ENCODE measurements around the gene RASSF5. TPM values are rescaled to one million over a fixed set of nuclear protein-coding genes. Genes with fewer than 3 reads are reported as not detected.

The RASSF5 gene, protein sequence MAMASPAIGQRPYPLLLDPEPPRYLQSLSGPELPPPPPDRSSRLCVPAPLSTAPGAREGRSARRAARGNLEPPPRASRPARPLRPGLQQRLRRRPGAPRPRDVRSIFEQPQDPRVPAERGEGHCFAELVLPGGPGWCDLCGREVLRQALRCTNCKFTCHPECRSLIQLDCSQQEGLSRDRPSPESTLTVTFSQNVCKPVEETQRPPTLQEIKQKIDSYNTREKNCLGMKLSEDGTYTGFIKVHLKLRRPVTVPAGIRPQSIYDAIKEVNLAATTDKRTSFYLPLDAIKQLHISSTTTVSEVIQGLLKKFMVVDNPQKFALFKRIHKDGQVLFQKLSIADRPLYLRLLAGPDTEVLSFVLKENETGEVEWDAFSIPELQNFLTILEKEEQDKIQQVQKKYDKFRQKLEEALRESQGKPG
- 100 to 1,000 TPM; 184 to 216 TPM for total RNA-seq

DNA sequence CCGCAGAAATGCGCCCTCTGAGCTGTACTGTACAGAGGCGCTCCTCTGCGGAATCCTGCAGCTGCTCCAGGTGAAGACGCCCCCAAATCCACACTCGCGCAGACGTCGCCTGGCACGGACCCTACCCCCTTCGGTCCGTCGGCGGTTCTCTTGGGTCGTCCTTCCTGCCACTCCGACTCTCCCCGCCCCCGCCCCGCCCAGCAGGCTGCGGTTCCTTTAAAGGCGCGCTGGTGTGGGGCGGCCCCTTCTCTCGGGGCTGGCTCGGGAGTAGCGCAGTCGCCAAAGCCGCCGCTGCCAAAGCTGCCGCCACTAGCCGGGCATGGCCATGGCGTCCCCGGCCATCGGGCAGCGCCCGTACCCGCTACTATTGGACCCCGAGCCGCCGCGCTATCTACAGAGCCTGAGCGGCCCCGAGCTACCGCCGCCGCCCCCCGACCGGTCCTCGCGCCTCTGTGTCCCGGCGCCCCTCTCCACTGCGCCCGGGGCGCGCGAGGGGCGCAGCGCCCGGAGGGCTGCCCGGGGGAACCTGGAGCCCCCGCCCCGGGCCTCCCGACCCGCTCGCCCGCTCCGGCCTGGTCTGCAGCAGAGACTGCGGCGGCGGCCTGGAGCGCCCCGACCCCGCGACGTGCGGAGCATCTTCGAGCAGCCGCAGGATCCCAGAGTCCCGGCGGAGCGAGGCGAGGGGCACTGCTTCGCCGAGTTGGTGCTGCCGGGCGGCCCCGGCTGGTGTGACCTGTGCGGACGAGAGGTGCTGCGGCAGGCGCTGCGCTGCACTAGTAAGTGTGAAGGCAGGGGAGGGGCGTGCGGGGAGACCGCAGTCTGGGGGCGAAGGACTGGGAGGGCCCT is at the start of gene RASSF5:
RASSF5 (plus strand) TSS at position 248 of the 846 bp plus-strand sequence; CDS start at position 320, 72 bp downstream.
- peaks cover 26% of the 10 kb centered on the region for H3K27me3 Mint-ChIP-seq
- H3K9me3 Mint-ChIP-seq (ENCODE audit: low read depth) = no peaks in the 10 kb centered on the region
- peaks cover 48% of the 10 kb centered on the region for H3K4me1 Mint-ChIP-seq
- H3K4me3 Mint-ChIP-seq = peak within 1 kb of the TSS; percentile 67
- ATAC-seq (peak; percentile 87), DNase-seq (peak; percentile 90)
- H3K36me3 Mint-ChIP-seq = peaks cover 2% of the 10 kb centered on the region
- CTCF ChIA-PET = interaction anchor here (0.7 to 2.9 kb wide), 16 partner anchors 17 to 514 kb away, joined by 3 to 20 read pairs (median 6); partner anchors contain the start of genes DYRK3, EIF2D and IKBKE
- no peak within 1 kb of the TSS for H3K27ac Mint-ChIP-seq

DNA sequence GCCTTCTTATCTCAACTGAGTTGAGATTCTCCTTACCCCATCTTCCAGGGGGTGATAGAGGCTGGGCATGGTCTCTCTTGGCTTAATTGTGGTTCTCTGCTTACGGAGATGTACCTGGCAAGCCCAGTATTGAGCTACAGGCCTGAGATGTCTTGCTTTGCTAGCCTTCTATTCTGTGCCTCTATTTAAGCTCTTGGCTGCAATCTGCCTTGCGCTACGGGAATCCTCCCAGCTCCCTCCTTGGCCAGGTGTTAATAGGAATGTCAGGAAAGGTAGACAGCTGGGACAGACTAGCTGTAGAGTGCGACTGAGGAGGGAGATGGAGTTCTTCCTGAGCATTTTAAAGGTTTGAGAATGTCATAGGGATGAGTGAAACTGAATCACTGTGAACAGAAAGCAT is 47.6 kb upstream of the RASSF5 start:
- CTCF ChIA-PET = interaction anchor here (0.8 to 5.2 kb wide), 3 partner anchors 11 to 545 kb away, joined by 3 to 26 read pairs (median 9); partner anchors contain the start of gene IKBKE
- Mint-ChIP-seq H3K36me3 (peaks cover 12% of the 10 kb centered on the region), H3K4me3 (no peak overlapping the region), H3K9me3 (ENCODE audit: low read depth) (no peaks in the 10 kb centered on the region), H3K27me3 (no peaks in the 10 kb centered on the region), H3K27ac (no peak overlapping the region), H3K4me1 (peaks cover 32% of the 10 kb centered on the region)
- DNase-seq (no peak), ATAC-seq (no peak)

DNA sequence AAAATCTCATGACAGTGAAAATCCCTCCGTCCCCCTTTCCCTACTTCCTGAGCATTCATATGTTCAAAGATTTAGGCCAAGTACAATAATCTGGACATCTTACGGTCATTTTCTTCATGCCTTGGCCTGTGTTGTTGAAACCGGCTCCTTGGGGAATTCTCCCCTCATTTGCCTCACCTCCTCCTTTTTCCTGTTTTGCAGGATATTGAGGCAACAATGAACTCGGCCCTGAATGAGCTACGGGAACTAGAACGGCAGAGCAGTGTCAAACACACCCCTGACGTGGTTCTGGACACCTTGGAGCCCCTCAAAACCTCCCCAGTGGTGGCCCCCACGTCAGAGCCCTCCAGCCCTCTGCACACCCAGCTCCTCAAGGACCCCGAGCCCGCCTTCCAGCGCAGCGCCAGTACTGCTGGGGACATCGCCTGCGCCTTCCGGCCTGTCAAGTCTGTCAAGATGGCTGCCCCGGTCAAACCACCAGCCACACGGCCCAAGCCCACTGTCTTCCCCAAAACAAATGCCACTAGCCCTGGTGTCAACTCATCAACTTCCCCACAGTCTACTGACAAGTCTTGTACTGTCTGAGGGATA is 46.4 kb upstream of the RASSF5 start:
- ATAC-seq = no peak
- Mint-ChIP-seq H3K4me1 (peaks cover 43% of the 10 kb centered on the region), H3K36me3 (peaks cover 7% of the 10 kb centered on the region), H3K4me3 (no peak overlapping the region), H3K27me3 (no peaks in the 10 kb centered on the region), H3K9me3 (ENCODE audit: low read depth) (no peaks in the 10 kb centered on the region), H3K27ac (no peak overlapping the region)
- CTCF ChIA-PET = interaction anchor here (0.5 to 5.2 kb wide), 13 partner anchors 10 to 203 kb away, joined by 3 to 58 read pairs (median 7); partner anchors contain the start of genes EIF2D and IKBKE
- DNase-seq = no peak

DNA sequence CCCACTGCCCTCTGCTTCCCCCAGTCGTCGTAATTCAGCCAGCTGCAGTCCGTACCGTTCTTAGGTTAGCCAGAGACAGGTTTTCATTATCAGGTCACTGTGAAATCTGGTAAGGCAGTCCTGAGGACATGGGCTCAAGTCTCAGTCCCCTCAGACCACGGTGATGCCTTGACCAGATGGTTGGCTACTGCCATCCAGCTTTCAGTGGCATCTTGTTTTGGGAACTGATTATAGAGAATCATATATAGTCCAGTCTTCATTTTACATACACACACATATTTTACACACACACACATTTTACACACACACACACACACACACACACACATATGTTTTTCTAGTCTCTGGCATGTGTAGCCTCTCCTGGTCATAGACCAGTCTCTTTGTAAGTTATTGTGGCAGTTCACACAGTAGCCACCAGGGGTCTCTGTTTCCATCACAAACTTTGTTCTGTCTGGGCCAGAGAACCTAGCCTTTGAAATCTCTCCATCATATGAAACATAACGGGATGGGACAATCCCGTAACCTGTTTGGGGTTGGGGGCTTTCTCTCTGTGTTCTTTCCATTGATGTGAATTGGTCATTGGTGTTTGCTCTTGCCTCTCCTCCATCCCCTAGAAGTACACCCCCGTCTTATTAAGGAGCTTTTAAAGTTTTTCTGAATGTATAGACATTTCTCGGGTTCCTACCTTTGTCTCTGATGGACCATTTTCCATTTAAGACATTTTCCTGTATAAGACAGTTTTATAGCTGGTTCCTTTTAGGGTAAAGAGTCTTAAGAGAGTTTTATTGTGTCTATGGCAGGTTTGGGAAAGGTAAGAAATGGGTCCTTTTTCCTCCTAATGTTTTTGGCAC is 45.5 kb upstream of the RASSF5 start:
- Mint-ChIP-seq H3K36me3 (peaks cover 3% of the 10 kb centered on the region), H3K4me3 (no peak overlapping the region), H3K27me3 (no peaks in the 10 kb centered on the region), H3K27ac (no peak overlapping the region), H3K9me3 (ENCODE audit: low read depth) (no peaks in the 10 kb centered on the region), H3K4me1 (peaks cover 45% of the 10 kb centered on the region)
- DNase-seq = peak; percentile 86
- ATAC-seq = peak; percentile 77
- CTCF ChIA-PET = interaction anchor here (0.5 to 5.2 kb wide), 21 partner anchors 10 to 203 kb away, joined by 3 to 58 read pairs (median 4); partner anchors contain the start of genes EIF2D and IKBKE

DNA sequence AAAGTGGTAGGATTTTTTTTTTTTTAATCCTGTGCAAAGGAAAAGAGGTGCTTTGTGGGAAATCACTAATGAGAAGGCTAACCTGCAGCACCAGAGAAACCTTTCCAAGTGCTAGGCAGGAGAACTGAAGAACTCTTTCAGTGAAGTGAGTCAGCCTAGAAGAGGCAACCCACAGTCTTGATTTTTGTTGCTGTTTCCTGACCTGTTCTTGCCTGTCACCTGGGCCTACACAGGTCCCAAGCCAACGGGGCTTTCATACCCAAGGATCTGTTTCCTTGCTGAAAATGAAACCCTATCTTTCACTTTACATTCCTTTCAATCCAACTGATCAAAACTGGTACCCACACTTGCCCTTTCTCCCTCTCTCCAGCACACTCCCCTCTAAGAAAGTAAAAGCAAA is 44.2 kb upstream of the RASSF5 start:
- CTCF ChIA-PET = interaction anchor here (1.2 to 2.8 kb wide), 6 partner anchors 9 to 89 kb away, joined by 3 to 58 read pairs (median 4); partner anchors contain the start of gene IKBKE
- ATAC-seq = no peak
- H3K27me3 Mint-ChIP-seq = no peaks in the 10 kb centered on the region
- no peak overlapping the region for H3K4me3 Mint-ChIP-seq
- no peak for DNase-seq
- H3K4me1 Mint-ChIP-seq = peaks cover 50% of the 10 kb centered on the region
- no peaks in the 10 kb centered on the region for H3K9me3 Mint-ChIP-seq (ENCODE audit: low read depth)
- H3K36me3 Mint-ChIP-seq = peaks cover 3% of the 10 kb centered on the region
- H3K27ac Mint-ChIP-seq = peak overlapping the region; percentile 20

DNA sequence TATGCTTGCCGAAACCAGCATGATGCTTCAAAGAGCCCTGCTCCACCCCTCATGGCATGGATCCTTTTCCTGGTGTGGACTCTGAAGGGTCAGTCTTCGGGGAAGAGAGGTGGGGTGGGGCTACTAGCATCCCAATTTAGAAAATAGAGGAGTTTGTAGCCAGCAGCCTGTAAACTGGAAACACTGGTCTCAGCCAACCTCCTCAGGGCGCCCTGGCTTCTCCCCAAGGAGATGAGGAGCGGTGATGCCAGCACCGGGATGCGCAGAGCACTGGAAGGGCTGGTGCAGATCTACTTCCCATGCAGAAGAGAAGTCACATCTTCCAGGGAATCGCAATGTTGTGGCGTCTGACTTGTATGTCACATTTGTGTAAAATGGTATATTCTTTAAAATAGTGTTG is 43.4 kb upstream of the RASSF5 start:
- CTCF ChIA-PET = interaction anchor here (1.2 to 3.0 kb wide), 5 partner anchors 16 to 88 kb away, joined by 3 to 16 read pairs (median 4); no protein-coding TSS in a partner anchor
- ATAC-seq (no peak), DNase-seq (no peak)
- H3K4me1 Mint-ChIP-seq = peaks cover 57% of the 10 kb centered on the region
- no peak overlapping the region for H3K27ac Mint-ChIP-seq
- no peaks in the 10 kb centered on the region for H3K9me3 Mint-ChIP-seq (ENCODE audit: low read depth)
- H3K4me3 Mint-ChIP-seq = no peak overlapping the region
- peaks cover 3% of the 10 kb centered on the region for H3K36me3 Mint-ChIP-seq
- H3K27me3 Mint-ChIP-seq = no peaks in the 10 kb centered on the region

DNA sequence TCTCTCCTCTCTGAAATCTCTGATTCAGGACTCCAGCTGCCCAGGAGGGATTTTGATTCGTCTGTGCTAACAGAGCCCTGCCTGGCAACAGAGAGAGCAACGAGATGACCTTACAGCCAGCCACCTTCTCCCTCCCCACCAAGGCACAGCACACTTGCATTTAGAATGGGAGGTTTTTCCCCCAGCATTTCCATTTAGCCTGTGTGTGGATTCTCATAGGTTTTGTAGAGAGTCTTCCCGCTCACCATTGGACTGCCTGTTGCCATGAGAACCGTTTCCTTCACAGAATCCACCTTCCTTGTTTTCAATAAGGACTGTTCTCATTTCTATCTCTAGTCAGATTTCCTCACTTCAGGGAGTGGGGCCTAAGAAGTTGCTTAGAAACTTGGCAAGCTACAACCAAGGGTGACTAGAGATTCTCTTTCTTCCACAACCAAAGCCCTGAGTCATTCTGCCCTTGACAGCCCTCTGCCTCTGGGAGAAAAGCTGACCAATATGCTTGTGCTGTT is 42.8 kb upstream of the RASSF5 start:
- no peak for ATAC-seq
- Mint-ChIP-seq H3K36me3 (peaks cover 3% of the 10 kb centered on the region), H3K4me3 (no peak overlapping the region), H3K4me1 (peaks cover 63% of the 10 kb centered on the region), H3K27ac (peak overlapping the region; percentile 44), H3K9me3 (ENCODE audit: low read depth) (no peaks in the 10 kb centered on the region), H3K27me3 (no peaks in the 10 kb centered on the region)
- CTCF ChIA-PET = interaction anchor here (0.8 to 3.0 kb wide), 3 partner anchors 15 to 119 kb away, joined by 4 to 16 read pairs (median 5); no protein-coding TSS in a partner anchor
- DNase-seq = no peak

DNA sequence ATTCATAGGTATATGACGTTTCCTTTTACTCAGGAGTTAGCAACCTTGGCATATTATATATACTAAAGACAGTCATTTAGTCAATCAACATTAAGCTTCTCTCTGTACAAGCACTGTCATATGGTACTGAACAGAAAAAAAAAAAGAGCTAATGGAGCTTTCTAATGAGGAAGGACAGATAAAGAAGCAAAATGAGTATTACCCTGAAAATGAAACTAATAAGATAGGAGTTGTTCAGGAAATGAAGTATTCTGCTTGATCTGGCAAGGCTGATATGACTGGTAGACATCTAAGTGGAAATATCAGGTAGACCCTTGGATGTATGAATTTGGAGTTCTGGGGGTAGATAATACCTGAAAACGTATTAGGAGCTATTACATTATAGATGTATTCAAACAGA is 41.4 kb upstream of the RASSF5 start:
- Mint-ChIP-seq H3K36me3 (peaks cover 3% of the 10 kb centered on the region), H3K4me1 (peaks cover 71% of the 10 kb centered on the region), H3K4me3 (peak overlapping the region; percentile 28), H3K27ac (peak overlapping the region; percentile 84), H3K27me3 (no peaks in the 10 kb centered on the region), H3K9me3 (ENCODE audit: low read depth) (no peaks in the 10 kb centered on the region)
- CTCF ChIA-PET = interaction anchor here (0.7 to 3.0 kb wide), 6 partner anchors 14 to 246 kb away, joined by 3 to 16 read pairs (median 3); partner anchors contain the start of gene EIF2D
- ATAC-seq (peak; percentile 4), DNase-seq (no peak)

DNA sequence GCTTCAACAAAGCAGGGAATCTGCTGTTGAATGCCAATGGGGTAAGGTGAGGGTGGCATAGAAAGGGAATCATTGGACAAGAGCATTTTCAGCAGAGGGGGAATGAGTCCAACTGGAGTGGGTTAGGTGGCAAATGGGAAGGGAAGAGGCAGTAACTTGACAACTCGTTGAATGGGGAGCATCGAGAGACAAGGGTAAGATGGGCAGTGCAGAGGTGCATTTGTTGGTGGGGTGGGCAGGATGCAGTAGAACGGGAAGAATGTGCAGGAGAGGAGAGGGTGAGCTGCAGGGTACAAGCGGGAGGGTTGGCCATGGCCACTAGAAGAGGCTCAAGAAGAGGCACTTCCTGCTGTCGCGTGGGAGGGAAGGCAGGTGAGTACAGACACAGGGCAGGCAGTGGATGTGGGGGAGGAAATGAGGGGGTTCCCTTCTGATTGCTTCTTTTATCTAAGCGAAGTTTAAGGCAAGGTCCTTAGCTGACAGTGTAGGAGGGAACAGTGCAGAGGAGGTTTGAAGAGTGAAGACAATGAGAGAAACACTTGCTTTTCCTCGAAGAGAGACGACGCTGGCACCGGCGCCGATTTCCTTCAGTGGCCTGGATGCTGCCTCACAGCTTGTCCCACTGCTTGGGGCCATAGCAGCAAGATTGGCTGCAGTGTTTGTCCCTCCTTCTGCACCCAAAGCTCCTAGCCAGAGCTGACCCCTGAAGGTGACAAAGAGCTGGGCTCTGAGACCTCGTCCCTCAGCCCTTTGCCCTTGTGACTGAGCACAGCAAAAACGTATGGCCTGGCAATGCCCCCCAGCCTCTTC is 40.3 kb upstream of the RASSF5 start:
- Mint-ChIP-seq H3K27ac (peak overlapping the region; percentile 69), H3K4me3 (peak overlapping the region; percentile 4), H3K36me3 (peaks cover 3% of the 10 kb centered on the region), H3K27me3 (no peaks in the 10 kb centered on the region), H3K4me1 (peaks cover 79% of the 10 kb centered on the region), H3K9me3 (ENCODE audit: low read depth) (no peaks in the 10 kb centered on the region)
- CTCF ChIA-PET = interaction anchor here (0.6 to 2.2 kb wide), 8 partner anchors 10 to 674 kb away, joined by 3 to 9 read pairs (median 3); partner anchors contain the start of gene EIF2D
- ATAC-seq = no peak
- no peak for DNase-seq

DNA sequence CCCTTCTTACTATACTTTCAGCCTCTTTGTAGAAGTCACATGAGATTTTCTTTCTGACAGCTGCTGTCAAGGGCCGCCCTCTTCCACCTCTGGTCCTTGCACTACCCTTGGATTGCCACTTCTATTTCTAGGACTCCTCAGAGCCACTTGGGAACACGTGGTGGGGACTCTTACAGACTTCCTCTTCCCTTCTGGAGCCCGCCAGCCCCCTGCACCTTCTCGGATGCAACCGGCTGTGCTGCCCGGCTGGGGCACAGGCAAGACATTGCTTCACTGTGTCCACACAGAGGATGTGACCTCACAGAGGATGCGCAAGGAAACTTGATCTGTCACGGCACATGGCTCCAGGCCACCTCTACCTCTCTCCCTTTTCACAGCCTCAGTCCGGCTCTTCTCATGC is 39.4 kb upstream of the RASSF5 start:
- peak overlapping the region; percentile 69 for H3K27ac Mint-ChIP-seq
- H3K9me3 Mint-ChIP-seq (ENCODE audit: low read depth) = no peaks in the 10 kb centered on the region
- H3K4me1 Mint-ChIP-seq = peaks cover 84% of the 10 kb centered on the region
- no peak overlapping the region for H3K4me3 Mint-ChIP-seq
- ATAC-seq (no peak), DNase-seq (no peak)
- CTCF ChIA-PET = interaction anchor here (0.8 to 1.5 kb wide), 5 partner anchors 9 to 115 kb away, joined by 3 to 9 read pairs (median 3); no protein-coding TSS in a partner anchor
- H3K36me3 Mint-ChIP-seq = peaks cover 8% of the 10 kb centered on the region
- H3K27me3 Mint-ChIP-seq = no peaks in the 10 kb centered on the region

DNA sequence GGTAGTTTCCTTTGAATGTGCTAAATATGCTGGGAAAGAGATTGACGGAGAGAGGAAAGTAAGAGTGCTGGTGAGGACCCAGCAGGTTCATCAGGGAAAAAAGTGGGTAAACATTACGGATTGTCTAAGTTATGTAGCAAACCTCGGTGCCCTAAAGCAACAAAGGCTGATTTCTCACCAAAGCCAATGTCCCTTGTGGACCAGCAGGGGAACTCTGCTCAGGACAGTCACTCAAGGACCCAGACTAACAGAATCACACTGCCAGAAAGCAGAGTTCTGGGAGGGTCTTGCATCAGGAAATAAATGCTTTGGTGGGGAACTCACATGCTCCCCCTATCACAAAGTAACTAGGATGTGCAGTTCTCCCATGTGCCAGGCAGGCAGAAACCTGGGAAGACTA is 38.8 kb upstream of the RASSF5 start:
- no peak overlapping the region for H3K4me3 Mint-ChIP-seq
- ATAC-seq = no peak
- H3K27me3 Mint-ChIP-seq = no peaks in the 10 kb centered on the region
- DNase-seq = no peak
- peaks cover 13% of the 10 kb centered on the region for H3K36me3 Mint-ChIP-seq
- CTCF ChIA-PET = interaction anchor here (2.8 kb wide), 1 partner anchor 115 kb away, joined by 13 read pairs; no protein-coding TSS in a partner anchor
- peaks cover 84% of the 10 kb centered on the region for H3K4me1 Mint-ChIP-seq
- no peaks in the 10 kb centered on the region for H3K9me3 Mint-ChIP-seq (ENCODE audit: low read depth)
- H3K27ac Mint-ChIP-seq = peak overlapping the region; percentile 69

Data from activated CD8-positive, alpha-beta memory T cell treated with anti-CD3 and anti-CD28 coated beads, Interleukin-2, amount 10 ng/mL, durations not matched to agents 7 days and 5 days (primary cell).